ENCODE data around the gene SLC25A24.
"Not testable (repeated sequence)": the region's sequence is repeated elsewhere in the genome, so short reads cannot be mapped to it uniquely, and the experiment has no call there.

SLC25A24 gene

GRCh38 chr1:108133148-108133547 is 67.0 kb downstream of the SLC25A24 start:
- not testable (repeated sequence) for DNase-seq

DNA sequence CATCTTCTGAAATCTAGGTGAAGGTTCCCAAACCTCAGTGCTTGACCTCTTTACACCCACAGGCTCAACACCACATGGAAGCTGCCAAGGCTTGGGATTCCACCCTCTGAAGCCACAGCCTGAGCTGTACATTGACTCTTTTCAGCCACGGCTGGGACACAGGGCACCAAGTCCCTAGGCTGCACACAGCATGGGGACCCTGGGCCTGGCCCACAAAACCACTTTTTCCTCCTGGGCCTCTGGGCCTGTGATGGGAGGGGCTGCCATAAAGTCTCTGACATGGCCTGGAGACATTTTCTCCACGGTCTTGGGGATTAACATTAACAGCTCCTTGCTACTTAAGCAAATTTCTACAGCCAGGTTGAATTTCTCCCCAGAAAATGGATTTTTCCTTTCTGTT is 67.8 kb downstream of the SLC25A24 start:
- not testable (repeated sequence) for DNase-seq

DNA sequence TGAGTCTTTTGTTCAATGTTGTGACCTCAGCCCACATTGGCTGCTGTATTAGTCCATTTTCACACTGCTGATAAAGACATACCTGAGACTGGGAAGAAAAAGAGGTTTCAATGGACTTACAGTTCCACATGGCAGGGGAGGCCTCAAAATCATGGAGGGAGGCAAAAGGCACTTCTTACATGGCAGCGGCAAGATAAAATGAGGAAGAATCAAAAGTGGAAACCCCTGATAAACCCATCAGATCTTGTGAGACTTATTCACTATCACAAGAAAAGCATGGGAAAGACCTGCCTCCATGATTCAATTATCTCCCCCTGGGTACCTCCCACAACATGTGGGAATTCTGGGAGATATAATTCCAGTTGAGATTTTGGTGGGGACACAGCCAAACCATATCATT is 68.9 kb downstream of the SLC25A24 start:
- DNase-seq: not testable (repeated sequence)

DNA sequence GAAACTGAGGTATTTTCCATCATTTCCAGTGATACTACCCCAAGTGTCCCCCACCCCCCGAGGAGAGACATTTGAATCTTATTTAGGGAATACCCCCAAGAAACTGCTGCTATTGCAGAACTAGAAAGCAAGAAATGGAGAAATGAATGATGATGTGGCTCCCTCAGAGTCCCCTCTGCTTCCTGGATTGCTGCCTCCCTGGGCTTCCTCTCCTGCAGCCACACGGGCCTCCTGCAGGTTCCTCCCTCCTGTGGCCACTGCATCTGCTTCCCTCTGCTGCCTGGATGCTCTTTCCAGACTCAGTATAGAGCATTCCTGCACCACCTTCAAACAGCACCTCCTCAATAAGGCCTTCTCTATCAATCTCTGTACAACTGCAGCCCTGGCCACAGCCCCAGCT is 69.3 kb downstream of the SLC25A24 start:
- no peak for DNase-seq

- DNase-seq: no peak
These were observed 70.1 kb downstream of the SLC25A24 start for GRCh38 chr1:108129999-108130398.

GRCh38 chr1:108125312-108126138 is 74.6 kb downstream of the SLC25A24 start:
- DNase-seq: peak; percentile 76 to 90

GRCh38 chr1:108124622-108125311 is 75.4 kb downstream of the SLC25A24 start:
- DNase-seq: no peak

- no peak for DNase-seq
These were observed 76.1 kb downstream of the SLC25A24 start for GRCh38 chr1:108124023-108124422.

DNA sequence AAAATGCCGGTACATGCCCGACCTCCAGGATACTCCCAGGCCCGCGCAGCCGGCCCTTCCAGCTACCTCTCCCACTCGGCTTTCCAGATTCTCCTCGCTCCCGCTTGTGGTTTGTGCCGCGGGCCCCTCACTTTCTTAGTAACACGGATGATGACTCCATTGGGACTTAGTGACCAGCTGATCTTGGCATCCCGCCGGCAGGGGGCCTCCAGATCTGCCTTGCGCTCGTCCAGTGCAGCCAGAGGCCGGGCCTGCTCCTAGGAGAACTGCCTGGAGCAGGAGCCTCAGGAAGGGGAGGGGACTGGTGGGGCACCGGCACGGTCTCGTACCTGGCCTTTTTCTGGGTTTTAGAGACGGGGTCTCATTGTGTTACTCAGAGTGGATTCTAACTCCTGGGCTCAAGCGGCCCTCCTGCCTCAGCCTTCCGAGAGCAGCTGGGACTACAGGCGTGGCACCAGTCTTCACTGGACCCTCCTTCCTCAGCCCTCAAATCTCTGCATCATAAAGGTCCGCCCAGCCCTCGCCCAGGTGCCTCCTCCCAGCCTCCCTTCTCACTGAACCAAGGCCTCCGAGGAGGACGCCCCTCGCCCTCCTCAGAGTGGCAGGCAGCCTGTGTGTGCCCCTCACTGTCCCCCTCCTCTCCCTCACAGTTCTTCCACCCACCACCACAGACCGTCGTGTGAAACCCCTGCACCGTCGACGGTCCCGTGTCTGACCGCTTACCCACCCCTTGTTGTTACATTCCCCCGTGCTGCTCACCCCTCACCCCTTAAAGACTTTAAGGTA is 78.6 kb downstream of the SLC25A24 start:
- DNase-seq: no peak

DNA sequence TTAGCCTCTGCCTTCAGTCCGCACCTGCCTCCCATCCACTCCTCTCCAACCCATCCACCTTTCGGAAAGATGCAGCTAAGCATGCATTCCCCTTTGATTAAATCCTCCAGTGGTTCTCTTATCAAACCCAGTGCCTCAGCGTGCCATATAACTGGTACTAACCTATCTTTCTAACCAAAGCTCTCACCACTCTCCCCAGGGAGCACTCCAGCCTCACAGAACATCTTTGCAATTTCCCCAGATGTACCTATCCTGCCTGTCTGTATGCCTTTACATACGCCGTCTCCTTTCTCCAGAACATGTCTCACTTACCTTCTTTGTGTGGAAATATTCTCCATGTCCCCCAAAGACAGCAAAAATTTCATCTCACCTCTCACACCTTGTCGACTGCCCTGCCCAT is 80.0 kb downstream of the SLC25A24 start:
- DNase-seq: no peak

DNA sequence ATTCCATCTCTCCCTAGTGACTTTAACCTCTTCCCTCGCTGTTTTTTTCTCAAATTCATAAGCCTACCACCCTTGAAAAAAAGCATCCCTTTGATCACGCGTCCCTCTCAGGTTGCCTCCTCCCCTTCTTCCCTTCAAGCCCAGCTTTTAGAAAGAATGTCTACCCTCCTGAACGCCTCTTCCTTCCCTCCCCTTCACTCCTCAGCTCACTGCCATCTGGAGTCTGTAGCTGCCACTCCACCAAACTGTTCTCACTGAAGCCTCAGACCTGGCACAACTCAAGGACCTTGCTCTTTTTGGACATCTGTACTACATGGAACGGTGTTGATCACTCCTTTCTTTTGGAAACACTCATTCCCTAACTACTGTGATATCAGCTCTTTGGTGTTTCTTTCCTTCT is 80.6 kb downstream of the SLC25A24 start:
- DNase-seq: peak; percentile 33 to 69

- peak in 1 of 2 experiments; percentile 26 for DNase-seq
These were observed 81.9 kb downstream of the SLC25A24 start for GRCh38 chr1:108117945-108118902.

GRCh38 chr1:108117237-108117636 is 82.9 kb downstream of the SLC25A24 start:
- DNase-seq: no peak

DNA sequence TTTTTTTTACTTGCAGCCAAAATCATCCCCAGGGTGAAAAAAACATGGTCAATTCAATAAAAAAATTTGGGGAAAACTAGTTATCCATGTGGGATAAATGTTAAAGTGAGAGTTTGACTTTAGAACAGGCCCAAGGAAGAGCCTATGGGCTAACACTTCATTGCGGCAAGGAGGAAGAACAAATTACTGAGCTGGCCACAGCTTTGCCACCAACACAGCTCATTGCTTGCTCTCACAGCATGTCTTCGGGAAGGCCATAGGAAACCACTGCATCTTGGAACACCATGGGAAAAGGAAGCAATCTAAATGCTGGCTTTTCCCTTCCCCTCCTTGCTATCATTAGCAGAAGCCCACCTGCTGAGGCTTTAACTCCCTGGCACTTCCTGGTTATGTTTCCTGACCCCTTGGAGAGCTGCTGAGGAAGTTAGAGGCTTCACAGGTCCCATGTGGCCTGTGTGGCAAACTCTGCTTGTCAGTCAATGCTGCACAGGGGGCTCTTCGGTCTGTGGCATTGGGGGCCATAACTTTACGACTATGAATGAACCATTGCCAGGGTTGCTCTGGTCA is 86.0 kb downstream of the SLC25A24 start:
- no peak for DNase-seq

GRCh38 chr1:108113496-108113895 is 86.6 kb downstream of the SLC25A24 start:
- DNase-seq: no peak

- no peak for DNase-seq
These were observed 90.7 kb downstream of the SLC25A24 start for GRCh38 chr1:108109295-108109973.

GRCh38 chr1:108108119-108108518 is 92.0 kb downstream of the SLC25A24 start:
- DNase-seq: no peak

DNA sequence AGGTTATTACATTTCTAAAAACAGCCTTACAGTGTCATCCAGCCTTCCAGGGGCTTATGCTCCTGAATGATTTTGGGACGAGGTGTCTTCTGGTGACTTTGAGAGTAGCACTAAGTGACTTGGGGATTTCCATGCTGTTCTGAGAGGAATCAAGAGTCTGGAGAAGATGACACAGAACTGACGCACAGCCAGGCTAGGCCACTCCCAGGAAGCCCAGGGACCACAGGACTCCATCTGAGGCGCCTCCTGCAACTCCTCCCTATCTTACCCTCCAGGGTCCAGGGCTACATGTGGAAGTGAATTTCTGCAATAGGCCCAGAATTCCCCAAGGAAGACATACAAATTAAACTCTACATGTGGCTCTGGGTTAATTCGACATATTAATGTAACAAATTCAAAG is 92.5 kb downstream of the SLC25A24 start:
- no peak for DNase-seq

DNA sequence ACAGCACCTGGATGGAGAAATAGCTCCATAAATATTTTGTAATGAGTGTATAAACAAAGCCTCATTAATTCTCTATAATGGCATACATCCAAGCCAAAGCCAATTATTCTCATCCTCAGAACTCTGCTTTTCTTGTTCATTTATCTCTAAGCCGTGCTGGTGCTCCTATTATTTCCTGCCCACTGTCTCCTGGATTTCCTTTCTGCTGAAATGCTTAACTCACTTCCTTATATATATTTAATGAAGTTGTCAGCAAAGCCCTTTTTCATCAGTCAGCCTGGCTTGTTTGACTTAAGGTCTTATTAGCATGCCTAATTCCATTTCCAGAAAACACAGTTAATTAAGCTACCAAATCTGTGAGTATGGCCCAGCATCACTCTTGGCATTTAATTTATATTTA is 93.4 kb downstream of the SLC25A24 start:
- DNase-seq: no peak

- no peak for DNase-seq
These were observed 100.0 kb downstream of the SLC25A24 start for GRCh38 chr1:108100148-108100547.

DNA sequence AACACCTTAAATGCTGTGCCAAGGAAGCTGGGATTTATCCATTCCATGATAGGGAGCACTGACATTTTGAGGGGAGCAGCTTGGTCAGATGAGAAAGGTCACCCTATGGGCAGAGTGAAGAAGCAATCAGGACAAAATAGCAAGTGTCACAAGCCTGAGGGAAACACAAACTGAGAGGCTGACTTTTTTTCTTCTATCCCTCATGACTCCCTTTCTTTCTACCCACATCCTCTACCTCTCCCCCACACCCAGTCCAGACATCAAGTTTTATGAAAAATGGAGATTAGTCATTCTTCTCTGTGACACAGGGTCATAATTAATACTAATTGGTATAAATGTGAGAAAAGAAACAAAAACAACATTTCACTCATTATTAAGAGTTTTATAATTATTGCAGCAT is 103.1 kb downstream of the SLC25A24 start:
- DNase-seq: no peak
